Forelimb muscle (tissue), 1 donor: ENCODE results near the gene PPP6R3. TPM values are rescaled to one million over a fixed set of nuclear protein-coding genes. Genes with fewer than 3 reads are reported as not detected.
"Not testable (repeated sequence)": the region's sequence is repeated elsewhere in the genome, so short reads cannot be mapped to it uniquely, and the experiment has no call there.

ENCODE experiments used
- DNase-seq: peaks from one replicate; pipeline ENCODE4 v3.0.0-alpha.2; 2013; ENCODE audit warnings: low read depth
- polyA plus RNA-seq: library from polyadenylated mRNA; unstranded; fragments of 120-200 nt; gene quantifications from one replicate; pipeline ENCODE4 v1.2.1, GENCODE V29; 2013; ENCODE audit not compliant: insufficient read length

The PPP6R3 gene
- polyA plus RNA-seq, 1 donor, result 61.9 TPM

- DNase-seq, result no peak
Measured at GRCh38 chr11:68457216-68457897, 3.2 kb upstream of the PPP6R3 start.

- DNase-seq, result no peak
Measured at GRCh38 chr11:68457898-68458249, 2.7 kb upstream of the PPP6R3 start.

- not testable (repeated sequence) for DNase-seq
Measured at GRCh38 chr11:68458340-68458739, 2.2 kb upstream of the PPP6R3 start.

DNA sequence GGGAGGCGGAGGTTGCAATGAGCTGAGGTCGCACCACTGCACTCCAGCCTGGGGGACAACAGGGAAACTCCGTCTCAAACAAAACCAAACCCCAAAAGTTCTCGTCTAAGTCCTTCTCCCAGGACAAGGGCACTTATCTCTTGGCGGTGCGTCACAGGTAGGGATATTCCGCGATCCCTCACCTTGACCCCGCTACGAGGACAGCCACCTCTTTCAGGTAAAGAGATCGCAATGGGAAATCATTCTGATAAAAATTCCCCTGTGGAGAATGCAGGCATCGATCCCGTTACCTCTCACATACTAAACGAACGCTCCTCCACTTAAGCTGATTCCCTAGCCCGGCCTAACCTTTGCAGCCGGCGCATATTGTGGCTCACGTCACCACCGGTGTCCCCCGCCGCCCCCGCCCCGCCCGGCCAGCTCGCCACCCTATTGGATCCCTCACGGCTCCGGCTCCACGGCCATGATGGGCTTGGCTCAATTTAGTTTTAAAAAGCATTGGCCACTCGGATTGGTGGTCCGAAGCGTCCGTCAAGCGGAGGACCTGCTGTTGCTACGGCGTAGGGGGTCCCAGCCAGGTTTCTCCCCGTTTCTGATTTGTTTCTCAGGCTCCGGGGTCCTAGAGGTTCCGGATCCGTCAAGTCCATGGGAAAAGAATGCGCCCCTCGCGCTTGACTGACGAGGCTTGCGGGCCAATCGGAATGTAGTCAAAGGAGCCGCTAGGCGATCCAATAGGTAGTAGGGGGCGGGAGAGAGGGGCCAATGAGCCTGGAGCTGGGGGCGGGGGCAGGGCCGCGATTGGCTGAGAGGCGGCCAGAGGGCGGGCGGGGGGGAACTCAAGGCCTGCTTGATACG lies 439 bp upstream of the PPP6R3 start:
- peak; percentile 99 for DNase-seq

- no peak for DNase-seq
Measured at GRCh38 chr11:68461575-68461917, 994 bp downstream of the PPP6R3 start.

- no peak for DNase-seq
Measured at GRCh38 chr11:68463714-68464113, 3.2 kb downstream of the PPP6R3 start.

DNA sequence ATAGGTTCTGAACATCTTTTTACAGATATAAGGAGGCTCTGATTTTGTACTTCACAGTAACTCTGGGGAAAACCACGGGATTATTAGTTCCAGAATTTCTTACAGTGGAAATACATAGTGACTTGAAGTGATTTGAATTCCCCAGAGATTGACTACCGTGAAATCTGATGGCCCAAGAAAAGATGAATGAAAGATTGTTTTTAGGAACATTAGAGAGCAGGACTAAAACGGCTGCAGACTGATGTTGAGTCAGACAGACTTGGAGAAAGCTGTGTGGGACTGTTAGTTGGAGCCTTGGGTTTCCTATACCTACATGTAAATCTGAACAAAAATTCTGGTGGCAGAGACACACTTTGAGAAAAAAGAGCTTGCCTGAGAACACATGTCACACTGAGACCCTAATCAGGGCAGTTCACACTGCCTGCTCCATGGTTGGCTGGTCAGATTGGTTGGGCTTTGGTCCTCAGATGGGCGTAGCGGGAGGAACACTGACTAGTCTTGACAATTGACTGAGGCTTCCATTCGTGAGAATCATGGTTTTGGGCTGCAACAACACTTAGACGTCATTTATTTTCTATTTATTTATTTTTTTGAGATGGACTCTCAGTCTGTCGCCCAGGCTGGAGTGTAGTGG lies 6.8 kb downstream of the PPP6R3 start:
- DNase-seq, result no peak

GRCh38 chr11:68468217-68468828 lies 7.8 kb downstream of the PPP6R3 start:
- DNase-seq, result no peak

GRCh38 chr11:68469122-68469521 lies 8.6 kb downstream of the PPP6R3 start:
- no peak for DNase-seq

DNA sequence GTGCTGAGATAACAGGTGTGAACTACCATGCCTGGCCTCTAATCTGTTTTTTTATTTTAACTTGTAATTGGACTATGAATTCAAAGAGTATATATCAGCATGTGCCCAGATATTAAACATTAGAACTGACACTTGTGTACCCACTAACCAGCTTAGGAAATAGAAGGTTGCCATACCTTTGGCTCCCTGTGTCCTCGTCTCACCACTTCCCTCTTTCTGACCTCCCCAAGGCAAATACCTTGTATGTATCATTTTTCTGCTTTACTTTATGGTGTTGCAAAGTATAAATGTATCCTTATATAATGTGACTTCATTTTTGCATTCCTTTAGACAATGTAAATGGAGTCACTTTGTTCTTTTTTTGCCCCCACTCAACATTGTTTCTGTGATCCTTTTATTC lies 9.1 kb downstream of the PPP6R3 start:
- DNase-seq, result no peak

DNA sequence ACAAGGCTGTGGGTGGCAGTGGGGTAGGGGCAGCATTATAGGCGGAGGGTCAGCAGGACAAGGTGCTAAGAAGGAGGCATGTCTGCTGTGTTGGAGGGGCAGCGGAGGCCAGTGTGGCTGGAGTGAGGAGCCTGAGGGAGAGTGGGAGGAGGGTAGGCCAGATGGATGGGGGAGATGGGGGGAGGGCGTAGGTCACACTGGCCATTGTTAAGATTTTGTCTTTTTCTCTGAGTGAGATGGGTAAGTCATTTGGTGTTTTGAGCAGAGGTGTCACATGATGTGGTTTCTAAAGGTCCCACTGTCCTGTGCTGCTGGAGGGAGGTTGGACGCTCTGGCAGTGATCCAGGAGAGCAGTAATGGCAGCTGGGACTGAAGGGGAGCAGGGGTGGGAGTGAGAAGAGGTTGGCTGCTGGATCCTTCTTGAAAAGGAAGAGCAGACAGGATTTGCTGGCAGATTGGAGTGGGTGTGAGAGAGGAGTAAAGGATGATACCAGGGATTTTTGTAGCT lies 9.8 kb downstream of the PPP6R3 start:
- DNase-seq, result no peak

DNA sequence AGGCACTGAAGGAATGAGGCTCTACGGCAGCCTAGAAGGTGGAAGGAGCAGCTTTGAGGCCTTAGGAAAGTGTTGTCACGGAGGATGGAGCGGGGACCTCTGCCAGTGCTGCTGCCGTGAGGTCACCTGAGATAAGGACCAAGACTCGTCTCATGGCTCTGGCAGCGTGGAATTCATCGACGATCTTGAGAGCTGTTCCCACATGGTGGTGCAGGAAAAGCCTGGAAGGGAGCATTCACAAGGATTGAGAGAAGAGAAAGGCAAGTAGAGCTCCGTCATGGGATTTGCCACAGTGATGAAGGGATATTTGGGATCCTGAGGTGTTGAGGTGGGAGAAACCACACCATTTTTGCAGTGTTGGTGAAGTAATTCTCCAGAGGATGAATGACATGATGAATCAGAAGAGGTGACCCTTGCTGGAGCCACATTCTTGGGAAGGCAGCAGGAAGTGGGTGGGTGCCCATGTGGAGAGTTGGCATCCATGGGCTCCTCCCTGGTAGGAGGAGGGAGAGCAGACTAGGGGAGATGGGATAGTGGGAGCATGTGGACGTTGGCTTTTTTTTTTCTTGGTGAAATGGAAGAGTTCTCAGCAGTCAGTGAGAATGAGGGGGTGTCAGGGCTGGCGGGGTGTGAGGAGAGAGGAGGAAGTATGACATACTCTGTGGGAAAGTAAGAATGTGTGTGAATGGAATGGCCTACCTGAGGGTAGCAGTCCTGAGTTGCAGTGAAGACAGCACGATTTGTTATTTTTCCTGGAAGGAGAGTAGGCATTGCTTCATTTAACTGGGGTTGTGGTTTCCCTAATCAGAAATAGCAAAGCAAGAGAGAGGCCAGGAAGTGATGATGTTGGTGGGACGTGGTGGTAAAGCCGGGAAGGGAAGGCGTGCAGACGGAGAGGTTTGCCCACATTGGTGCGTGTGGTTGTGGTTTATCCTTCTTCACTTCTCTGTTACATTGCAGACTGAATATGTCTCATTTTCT lies 11.1 kb downstream of the PPP6R3 start:
- no peak for DNase-seq

- DNase-seq, result no peak
Measured at GRCh38 chr11:68472778-68473177, 12.2 kb downstream of the PPP6R3 start.

DNA sequence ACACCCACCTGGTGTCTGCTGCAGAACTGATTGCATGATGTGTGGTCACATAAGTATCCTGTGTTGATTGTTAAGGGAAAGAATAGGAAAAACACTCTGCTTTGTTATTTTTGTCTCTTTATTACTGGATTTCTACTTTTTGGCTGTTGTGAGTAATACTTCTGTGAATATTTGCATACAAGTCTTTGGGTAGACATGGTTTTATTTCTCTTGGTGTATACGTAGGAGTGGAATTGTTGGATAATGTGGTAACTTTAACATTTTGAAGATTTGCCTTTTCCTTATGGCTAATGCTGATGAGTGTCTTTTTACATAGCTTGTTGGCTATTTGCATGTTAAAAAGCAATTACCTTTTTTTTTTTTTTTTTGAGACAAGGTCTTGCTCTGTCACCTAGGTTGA lies 13.1 kb downstream of the PPP6R3 start:
- no peak for DNase-seq

- DNase-seq, result not testable (repeated sequence)
Measured at GRCh38 chr11:68475626-68476025, 15.1 kb downstream of the PPP6R3 start.

- no peak for DNase-seq
Measured at GRCh38 chr11:68479390-68479789, 18.8 kb downstream of the PPP6R3 start.

- DNase-seq, result no peak
Measured at GRCh38 chr11:68480193-68480592, 19.6 kb downstream of the PPP6R3 start.

- DNase-seq, result no peak
Measured at GRCh38 chr11:68480852-68481510, 20.4 kb downstream of the PPP6R3 start.

DNA sequence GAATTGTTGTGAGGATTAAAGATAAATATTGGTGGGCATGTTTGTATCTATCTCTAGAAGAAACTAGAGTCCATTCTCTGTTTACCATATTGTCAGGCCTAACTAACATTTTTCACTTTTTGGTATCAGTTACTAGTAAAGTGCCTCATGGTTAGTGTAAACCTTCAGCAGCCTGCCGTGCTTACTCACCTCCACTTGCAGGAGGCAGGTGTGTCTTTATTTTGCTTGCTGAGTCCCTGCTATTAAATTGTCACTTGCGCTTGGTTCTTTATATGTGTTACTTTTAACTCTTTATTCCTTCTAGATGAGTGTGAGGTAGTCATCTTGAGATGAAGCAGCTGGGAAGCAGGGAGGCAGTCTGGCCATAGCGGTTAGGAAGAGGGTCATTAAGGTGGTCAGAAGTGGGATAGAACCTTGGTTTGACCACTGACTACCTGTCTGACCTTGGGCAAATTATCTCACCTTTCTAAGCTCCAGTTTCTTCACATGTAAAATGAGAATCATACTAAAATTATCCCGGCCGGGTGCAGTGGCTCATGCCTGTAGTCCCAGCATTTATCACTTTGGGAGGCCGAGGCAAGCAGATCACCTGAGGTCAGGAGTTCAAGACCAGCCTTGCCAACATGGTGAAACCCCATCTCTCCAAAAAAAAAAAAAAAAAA lies 21.2 kb downstream of the PPP6R3 start:
- DNase-seq, result no peak

GRCh38 chr11:68488623-68489022 lies 28.1 kb downstream of the PPP6R3 start:
- no peak for DNase-seq
